Measurements from ENCODE around the gene BASP1.

DNA sequence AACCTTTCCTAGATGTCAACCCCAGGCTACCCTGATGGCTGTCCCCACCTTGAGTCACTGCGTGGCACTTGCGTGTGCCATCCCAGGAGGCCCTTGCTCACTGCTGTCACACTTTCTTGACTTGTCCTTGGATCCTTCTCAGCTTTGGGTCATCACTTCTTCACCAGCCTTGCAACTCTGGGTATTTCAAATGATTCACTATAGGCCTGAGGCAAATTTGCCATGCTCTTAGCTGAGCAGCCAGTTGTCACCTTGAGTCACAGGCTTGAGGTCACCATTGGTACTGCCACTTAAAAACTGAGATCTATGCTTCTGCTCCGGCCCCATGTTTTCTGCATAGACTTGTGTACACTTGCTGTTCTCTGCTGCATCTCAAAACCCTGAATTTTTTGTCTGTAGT, 84.7 kb downstream of the BASP1 start:
- TF ChIP-seq, protein P1, sequence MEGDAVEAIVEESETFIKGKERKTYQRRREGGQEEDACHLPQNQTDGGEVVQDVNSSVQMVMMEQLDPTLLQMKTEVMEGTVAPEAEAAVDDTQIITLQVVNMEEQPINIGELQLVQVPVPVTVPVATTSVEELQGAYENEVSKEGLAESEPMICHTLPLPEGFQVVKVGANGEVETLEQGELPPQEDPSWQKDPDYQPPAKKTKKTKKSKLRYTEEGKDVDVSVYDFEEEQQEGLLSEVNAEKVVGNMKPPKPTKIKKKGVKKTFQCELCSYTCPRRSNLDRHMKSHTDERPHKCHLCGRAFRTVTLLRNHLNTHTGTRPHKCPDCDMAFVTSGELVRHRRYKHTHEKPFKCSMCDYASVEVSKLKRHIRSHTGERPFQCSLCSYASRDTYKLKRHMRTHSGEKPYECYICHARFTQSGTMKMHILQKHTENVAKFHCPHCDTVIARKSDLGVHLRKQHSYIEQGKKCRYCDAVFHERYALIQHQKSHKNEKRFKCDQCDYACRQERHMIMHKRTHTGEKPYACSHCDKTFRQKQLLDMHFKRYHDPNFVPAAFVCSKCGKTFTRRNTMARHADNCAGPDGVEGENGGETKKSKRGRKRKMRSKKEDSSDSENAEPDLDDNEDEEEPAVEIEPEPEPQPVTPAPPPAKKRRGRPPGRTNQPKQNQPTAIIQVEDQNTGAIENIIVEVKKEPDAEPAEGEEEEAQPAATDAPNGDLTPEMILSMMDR (IDR thresholded peaks at IDR 0.05; ENCODE audit: insufficient read depth, low read length), result no peak
- TF ChIP-seq GABPA (IDR thresholded peaks at IDR 0.05; ENCODE audit: low read depth), result no peak
